Esophagus muscularis mucosa (tissue), 4 donors: ENCODE data around the gene CXCL12. TPM values are rescaled to one million over a fixed set of nuclear protein-coding genes. Genes with fewer than 3 reads are reported as not detected.

Experiments used
- DNase-seq: peaks from one replicate; pipeline ENCODE4 v3.0.0-alpha.2; 2017; ENCODE audit errors: extremely low spot score
- H3K27ac ChIP-seq, 4 donors: fragments of 200-600 bp; sonication (generic); replicated peaks in 1 of 4; 1 replicate in 3 of 4; 2 replicates in 1 of 4; pipeline ENCODE4 v1.5.1; 2016 to 2019; ENCODE audit warnings: mild to moderate bottlenecking in 1 of 4
- H3K27me3 ChIP-seq, 4 donors: fragments of 200-600 bp; sonication (generic); one replicate each; pipeline versions ENCODE4 v1.5.1 to v1.6.0; 2016 to 2019
- H3K36me3 ChIP-seq, 4 donors: fragments of 200-600 bp; sonication (generic); one replicate each; pipeline ENCODE4 v1.5.1; 2016 to 2019
- H3K4me1 ChIP-seq, 4 donors: fragments of 200-600 bp; sonication (generic); one replicate each; pipeline ENCODE4 v1.5.1; 2016 to 2019
- H3K4me3 ChIP-seq, 4 donors: fragments of 200-600 bp; sonication (generic); 1 replicate in 2 of 4; 2 replicates in 2 of 4; pipeline ENCODE4 v1.5.1; 2016 to 2019; ENCODE audit warnings: mild to moderate bottlenecking in 4 of 4, moderate library complexity in 1 of 4
- H3K9me3 ChIP-seq, 4 donors: fragments of 200-600 bp; sonication (generic); 1 replicate in 3 of 4; 2 replicates in 1 of 4; pipeline ENCODE4 v1.5.1; 2016 to 2019
- EP300 ChIP-seq: sonication (generic); formaldehyde crosslinking; IDR thresholded peaks from one replicate; pipeline ENCODE4 v1.6.1; 2017; ENCODE audit warnings: antibody characterized with exemption
- POLR2A ChIP-seq: fragments of 450-650 bp; IDR thresholded peaks from one replicate; pipeline ENCODE4 v1.6.1; 2017; ENCODE audit warnings: antibody characterized with exemption, moderate library complexity, mild to moderate bottlenecking, low read depth
- POLR2AphosphoS5 ChIP-seq, 2 donors: sonication (generic); formaldehyde crosslinking; IDR thresholded peaks; one replicate each; pipeline ENCODE4 v1.6.1; 2017; ENCODE audit warnings: antibody characterized with exemption in 2 of 2
- WGBS: methylation state at CpG from one replicate; pipeline ENCODE4 v1.1.5; 2018; 5-methylcytosine and 5-hydroxymethylcytosine counted together
- intact Hi-C: fragments of 100-400 bp; cut with DNase I; formaldehyde crosslinking; loops from one replicate; pipeline ENCODE4 v1.15.1; 2023
- total RNA-seq, 4 donors: library from RNA; depleted of rRNA; stranded (reverse); fragments of >200 nt; gene quantifications; one replicate each; pipeline versions ENCODE4 v1.1.0 to v1.2.1, GENCODE V29; 2016
- TF ChIP-seq, protein P1 (sequence below), 3 experiments: fragments of 200-600 bp in 2 of 3; fragments of 450-650 bp in 1 of 3; sonication (generic) in 2 of 3; IDR thresholded peaks; one replicate each; pipeline ENCODE4 v1.5.1; 2017 to 2019; ENCODE audit warnings: antibody characterized with exemption in 3 of 3, mild to moderate bottlenecking in 2 of 3, moderate library complexity in 1 of 3

The CXCL12 gene
- total RNA-seq, 4 donors from 2014 or later = 47.9 to 88.8 (median 51.8) TPM

DNA sequence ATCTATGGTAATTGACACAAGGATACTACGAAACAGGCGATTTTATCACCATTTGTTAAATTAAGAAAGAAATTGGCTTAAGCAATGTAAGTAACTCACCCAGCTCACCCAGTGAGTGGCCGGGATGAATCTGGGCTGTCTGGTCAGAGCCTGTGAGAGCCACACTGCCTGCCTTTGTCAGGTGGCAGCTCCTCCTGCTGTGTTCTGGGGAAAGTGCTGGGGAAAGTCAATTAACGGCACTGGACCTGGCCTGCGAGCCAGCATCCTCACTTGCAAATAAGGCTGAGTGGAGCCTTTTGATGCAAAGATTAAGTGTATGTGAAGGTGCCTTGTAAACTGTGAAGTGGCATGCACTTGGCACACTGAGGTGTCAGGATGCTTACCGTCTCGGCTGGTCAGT is 13.4 kb upstream of the CXCL12 start:
- Histone ChIP-seq H3K27me3 (peaks cover 0 to 11% (median 0%) of the 10 kb centered on the region in 4 donors), H3K9me3 (no peaks in the 10 kb centered on the region), H3K4me1 (no peaks in the 10 kb centered on the region), H3K27ac (no peak overlapping the region), H3K4me3 (no peak overlapping the region), H3K36me3 (no peaks in the 10 kb centered on the region)
- WGBS = 66% methylated on average over 7 of the region's 7 CpGs
- TF ChIP-seq POLR2A (no peak), EP300 (no peak), POLR2AphosphoS5 (IDR thresholded peaks at IDR 0.05) (no peak)
- TF ChIP-seq, protein P1, sequence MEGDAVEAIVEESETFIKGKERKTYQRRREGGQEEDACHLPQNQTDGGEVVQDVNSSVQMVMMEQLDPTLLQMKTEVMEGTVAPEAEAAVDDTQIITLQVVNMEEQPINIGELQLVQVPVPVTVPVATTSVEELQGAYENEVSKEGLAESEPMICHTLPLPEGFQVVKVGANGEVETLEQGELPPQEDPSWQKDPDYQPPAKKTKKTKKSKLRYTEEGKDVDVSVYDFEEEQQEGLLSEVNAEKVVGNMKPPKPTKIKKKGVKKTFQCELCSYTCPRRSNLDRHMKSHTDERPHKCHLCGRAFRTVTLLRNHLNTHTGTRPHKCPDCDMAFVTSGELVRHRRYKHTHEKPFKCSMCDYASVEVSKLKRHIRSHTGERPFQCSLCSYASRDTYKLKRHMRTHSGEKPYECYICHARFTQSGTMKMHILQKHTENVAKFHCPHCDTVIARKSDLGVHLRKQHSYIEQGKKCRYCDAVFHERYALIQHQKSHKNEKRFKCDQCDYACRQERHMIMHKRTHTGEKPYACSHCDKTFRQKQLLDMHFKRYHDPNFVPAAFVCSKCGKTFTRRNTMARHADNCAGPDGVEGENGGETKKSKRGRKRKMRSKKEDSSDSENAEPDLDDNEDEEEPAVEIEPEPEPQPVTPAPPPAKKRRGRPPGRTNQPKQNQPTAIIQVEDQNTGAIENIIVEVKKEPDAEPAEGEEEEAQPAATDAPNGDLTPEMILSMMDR (IDR thresholded peaks at IDR 0.05) = no peak
- no peak for DNase-seq
- intact Hi-C loops = no loop called here

DNA sequence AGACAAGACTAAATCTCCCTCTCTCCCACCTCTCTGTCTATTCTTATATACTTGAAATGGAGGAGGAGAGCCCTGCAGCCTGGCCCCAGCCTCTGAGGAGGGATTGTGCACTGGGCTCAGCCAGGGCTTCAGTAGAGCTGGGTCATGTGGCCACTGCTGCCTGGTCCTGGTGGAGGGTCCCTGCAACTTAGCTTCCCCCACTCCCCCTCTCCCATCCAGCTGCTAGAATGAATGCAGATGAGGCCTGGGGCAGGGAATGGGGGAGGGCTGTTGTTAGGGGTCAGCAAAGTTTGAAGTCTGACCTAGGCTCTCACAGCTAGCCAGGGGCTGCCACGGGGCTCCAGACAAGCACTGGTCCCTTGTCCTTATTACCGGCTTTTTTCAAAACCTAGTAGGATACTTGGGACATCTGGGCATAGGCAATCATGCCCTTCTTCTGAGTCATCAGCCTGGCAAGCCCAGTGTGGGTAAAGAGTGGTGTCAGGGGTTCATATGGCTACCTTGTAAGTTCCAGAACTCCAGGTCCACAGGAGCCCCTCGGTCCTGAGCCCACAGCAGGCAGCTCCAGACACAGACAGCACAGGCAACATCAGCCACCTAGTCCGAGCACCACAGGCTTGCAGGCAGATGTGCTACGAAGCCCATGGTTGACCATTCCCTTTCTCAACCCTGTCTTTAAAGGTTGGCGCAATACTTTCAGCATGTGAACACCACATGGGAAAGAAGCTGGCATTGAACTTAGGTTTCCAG is 12.8 kb upstream of the CXCL12 start:
- H3K36me3 ChIP-seq = no peaks in the 10 kb centered on the region
- no peaks in the 10 kb centered on the region for H3K9me3 ChIP-seq
- peaks cover 0 to 11% (median 0%) of the 10 kb centered on the region in 4 donors for H3K27me3 ChIP-seq
- WGBS = 76% methylated on average over 3 of the region's 6 CpGs
- H3K27ac ChIP-seq = no peak overlapping the region
- no peak for TF ChIP-seq POLR2AphosphoS5 (IDR thresholded peaks at IDR 0.05)
- TF ChIP-seq POLR2A = no peak
- TF ChIP-seq, protein P1 (IDR thresholded peaks at IDR 0.05) = no peak
- no peak for TF ChIP-seq EP300
- no peak overlapping the region for H3K4me3 ChIP-seq
- intact Hi-C loops = no loop called here
- DNase-seq = no peak
- H3K4me1 ChIP-seq = no peaks in the 10 kb centered on the region

DNA sequence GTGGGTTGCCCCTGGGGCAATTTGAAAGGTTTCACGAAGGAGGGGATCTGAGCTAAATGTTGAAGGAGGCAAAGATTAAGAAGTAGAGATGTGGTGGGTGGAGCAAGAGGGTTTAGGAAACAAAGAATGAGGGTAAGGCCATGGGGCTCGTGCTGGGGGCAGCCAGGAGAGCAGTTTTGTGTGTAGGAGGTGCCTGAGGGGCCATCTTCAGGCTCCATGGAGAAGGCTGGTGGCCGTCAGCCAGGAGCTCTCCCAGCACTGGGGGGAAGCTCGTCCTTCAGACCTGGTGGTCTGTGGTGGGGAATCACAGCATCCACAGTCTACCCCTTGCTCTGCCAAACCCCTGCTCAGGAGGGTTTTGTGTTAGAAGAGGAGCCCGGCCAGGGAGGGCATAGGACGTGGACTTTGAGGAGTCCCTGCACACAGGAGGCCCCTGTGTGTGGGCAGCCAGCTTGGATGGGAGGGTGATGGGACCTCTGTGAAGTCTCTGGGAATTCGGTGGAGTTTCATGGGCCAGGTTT is 11.8 kb upstream of the CXCL12 start:
- intact Hi-C loops = no loop called here
- no peak for DNase-seq
- peaks cover 0 to 11% (median 0%) of the 10 kb centered on the region in 4 donors for H3K27me3 ChIP-seq
- no peak overlapping the region for H3K4me3 ChIP-seq
- TF ChIP-seq POLR2AphosphoS5 (IDR thresholded peaks at IDR 0.05) (no peak), POLR2A (no peak), EP300 (no peak)
- TF ChIP-seq, protein P1 (IDR thresholded peaks at IDR 0.05) = no peak
- H3K27ac ChIP-seq = no peak overlapping the region
- H3K36me3 ChIP-seq = no peaks in the 10 kb centered on the region
- H3K4me1 ChIP-seq = no peaks in the 10 kb centered on the region
- whole genome bisulfite sequencing = 83% methylated on average over 7 of the region's 7 CpGs
- H3K9me3 ChIP-seq = no peaks in the 10 kb centered on the region

DNA sequence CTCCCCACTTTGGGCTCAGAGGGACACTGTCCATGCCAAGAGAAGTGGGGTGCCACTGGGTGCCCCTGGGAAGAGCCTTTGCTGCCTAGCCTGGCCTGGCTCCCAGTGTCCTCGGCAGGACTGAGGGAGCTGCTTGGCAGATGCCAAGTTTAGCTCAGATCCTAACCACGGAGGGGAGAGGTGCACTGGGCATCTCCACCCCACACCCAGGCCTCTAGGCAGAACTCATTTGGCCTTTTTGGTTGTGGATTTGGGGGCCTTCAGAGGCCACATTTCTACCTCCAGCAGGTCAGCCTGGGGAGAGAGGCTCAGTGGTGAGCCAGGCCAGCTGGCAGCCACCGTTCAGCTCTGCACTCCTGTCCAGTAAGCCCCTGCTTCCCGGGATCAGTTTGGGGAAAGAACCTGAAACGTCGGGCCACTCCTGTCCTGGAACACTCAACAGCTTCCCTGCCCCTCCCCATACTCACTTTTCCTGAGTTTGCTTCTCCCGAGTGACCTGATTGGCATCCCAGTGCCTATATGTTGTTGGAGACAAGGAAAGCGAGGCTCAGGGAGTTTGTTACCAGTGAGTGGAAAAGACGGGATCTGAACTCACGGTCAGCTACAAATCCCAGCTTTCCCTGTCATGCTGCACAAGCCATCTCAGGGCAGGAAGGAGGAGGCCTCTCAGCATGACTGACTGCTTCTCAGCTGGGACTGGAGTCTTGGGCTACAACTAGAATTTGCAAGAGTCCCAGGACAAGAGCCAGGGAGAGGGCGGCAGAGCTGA is 11.2 kb upstream of the CXCL12 start:
- TF ChIP-seq EP300 = no peak
- no peak for TF ChIP-seq POLR2A
- TF ChIP-seq, protein P1 (IDR thresholded peaks at IDR 0.05) = no peak
- no peak for TF ChIP-seq POLR2AphosphoS5 (IDR thresholded peaks at IDR 0.05)
- intact Hi-C loops = no loop called here

More for the DNA sequence above, 11.2 kb upstream of the CXCL12 start:
- H3K36me3 ChIP-seq = no peaks in the 10 kb centered on the region
- H3K4me3 ChIP-seq = no peak overlapping the region
- H3K27me3 ChIP-seq = peaks cover 0 to 11% (median 0%) of the 10 kb centered on the region in 4 donors
- no peak overlapping the region for H3K27ac ChIP-seq
- 86% methylated on average over 11 of the region's 11 CpGs for WGBS
- DNase-seq = peak; percentile 68
- no peaks in the 10 kb centered on the region for H3K9me3 ChIP-seq
- no peaks in the 10 kb centered on the region for H3K4me1 ChIP-seq
